Measurements from ENCODE around the gene ECM2.
A peak's percentile ranks its signal among the peaks of the same experiment; 100 is the strongest.
"Not testable (repeated sequence)": the region's sequence is repeated elsewhere in the genome, so short reads cannot be mapped to it uniquely, and the experiment has no call there.

The ECM2 gene

GRCh38 chr9:92535940-92536850 lies at the start of gene ECM2:
ECM2 (minus strand) TSS chr9:92535990; CDS start chr9:92522866, 13,124 bp downstream.
- DNase-seq (ENCODE audit: insufficient read length, low spot score) (no peak), FAIRE-seq (peak; percentile 60)
- TF ChIP-seq POLR2A (IDR thresholded peaks at IDR 0.05; ENCODE audit: low read depth, low read length): no peak

- DNase-seq (ENCODE audit: insufficient read length, low spot score) (no peak), FAIRE-seq (peak; percentile 27)
- no peak for TF ChIP-seq POLR2A (IDR thresholded peaks at IDR 0.05; ENCODE audit: low read depth, low read length)
These were observed 40.4 kb upstream of the ECM2 start for GRCh38 chr9:92576175-92576574.

- FAIRE-seq: not testable (repeated sequence)
These were observed 37.8 kb upstream of the ECM2 start for GRCh38 chr9:92573612-92574011.

GRCh38 chr9:92571871-92572270 lies 36.1 kb upstream of the ECM2 start:
- DNase-seq (ENCODE audit: insufficient read length, low spot score); FAIRE-seq: not testable (repeated sequence)

More at GRCh38 chr9:92573612-92574011, 37.8 kb upstream of the ECM2 start:
- DNase-seq (ENCODE audit: insufficient read length, low spot score): not testable (repeated sequence)

GRCh38 chr9:92564982-92565381 lies 29.2 kb upstream of the ECM2 start:
- FAIRE-seq (no peak), DNase-seq (ENCODE audit: insufficient read length, low spot score) (no peak)
- TF ChIP-seq POLR2A (IDR thresholded peaks at IDR 0.05; ENCODE audit: low read depth, low read length): no peak

- DNase-seq (ENCODE audit: insufficient read length, low spot score) (no peak), FAIRE-seq (no peak)
- no peak for TF ChIP-seq POLR2A (IDR thresholded peaks at IDR 0.05; ENCODE audit: low read depth, low read length)
These were observed 28.7 kb upstream of the ECM2 start for GRCh38 chr9:92564504-92564903.

GRCh38 chr9:92563116-92564100 lies 27.6 kb upstream of the ECM2 start:
- FAIRE-seq (no peak), DNase-seq (ENCODE audit: insufficient read length, low spot score) (no peak)
- no peak for TF ChIP-seq POLR2A (IDR thresholded peaks at IDR 0.05; ENCODE audit: low read depth, low read length)

GRCh38 chr9:92562461-92562967 lies 26.7 kb upstream of the ECM2 start:
- no peak for TF ChIP-seq POLR2A (IDR thresholded peaks at IDR 0.05; ENCODE audit: low read depth, low read length)
- FAIRE-seq (no peak), DNase-seq (ENCODE audit: insufficient read length, low spot score) (no peak)

GRCh38 chr9:92561374-92562330 lies 25.9 kb upstream of the ECM2 start:
- no peak for FAIRE-seq
- DNase-seq (ENCODE audit: insufficient read length, low spot score): no peak
- TF ChIP-seq POLR2A (IDR thresholded peaks at IDR 0.05; ENCODE audit: low read depth, low read length): no peak

- FAIRE-seq (no peak), DNase-seq (ENCODE audit: insufficient read length, low spot score) (no peak)
- no peak for TF ChIP-seq POLR2A (IDR thresholded peaks at IDR 0.05; ENCODE audit: low read depth, low read length)
These were observed 23.0 kb upstream of the ECM2 start for GRCh38 chr9:92558612-92559374.

GRCh38 chr9:92550765-92551164 lies 15.0 kb upstream of the ECM2 start:
- no peak for DNase-seq (ENCODE audit: insufficient read length, low spot score)
- FAIRE-seq: no peak
- TF ChIP-seq POLR2A (IDR thresholded peaks at IDR 0.05; ENCODE audit: low read depth, low read length): no peak

GRCh38 chr9:92547356-92547755 lies 11.6 kb upstream of the ECM2 start:
- DNase-seq (ENCODE audit: insufficient read length, low spot score) (no peak), FAIRE-seq (no peak)
- TF ChIP-seq POLR2A (IDR thresholded peaks at IDR 0.05; ENCODE audit: low read depth, low read length): no peak
